ENCODE measurements around the gene CD55. TPM values are rescaled to one million over a fixed set of nuclear protein-coding genes. Genes with fewer than 3 reads are reported as not detected.

CD55 gene
- total RNA-seq, 1 experiment from 2014 or later: 75.4 TPM

DNA sequence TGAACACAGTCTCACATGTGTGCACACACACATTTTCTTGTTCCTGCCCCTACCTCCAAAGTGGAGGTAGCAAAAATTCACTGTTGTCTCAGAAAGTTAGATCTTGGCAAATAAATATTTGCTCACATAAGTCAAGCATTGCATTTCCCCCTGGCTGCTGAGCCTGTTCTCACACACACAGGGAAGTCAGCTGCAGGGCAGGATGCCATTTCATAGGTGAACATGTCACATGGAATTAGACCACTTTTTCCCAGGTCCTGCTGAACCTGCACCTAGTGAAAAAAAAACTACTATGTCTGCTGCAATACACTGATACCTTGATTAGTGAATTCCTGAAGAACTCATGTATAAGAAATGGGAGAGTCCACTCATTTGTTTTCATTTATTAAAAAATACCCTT is 5.3 kb upstream of the CD55 start (continued):
- no peak for TF ChIP-seq EZH2phosphoT487 (IDR thresholded peaks at IDR 0.05; ENCODE audit: borderline replicate concordance)
- no peak for TF ChIP-seq ELF1 (IDR thresholded peaks at IDR 0.05; ENCODE audit: borderline replicate concordance, low read depth)

DNA sequence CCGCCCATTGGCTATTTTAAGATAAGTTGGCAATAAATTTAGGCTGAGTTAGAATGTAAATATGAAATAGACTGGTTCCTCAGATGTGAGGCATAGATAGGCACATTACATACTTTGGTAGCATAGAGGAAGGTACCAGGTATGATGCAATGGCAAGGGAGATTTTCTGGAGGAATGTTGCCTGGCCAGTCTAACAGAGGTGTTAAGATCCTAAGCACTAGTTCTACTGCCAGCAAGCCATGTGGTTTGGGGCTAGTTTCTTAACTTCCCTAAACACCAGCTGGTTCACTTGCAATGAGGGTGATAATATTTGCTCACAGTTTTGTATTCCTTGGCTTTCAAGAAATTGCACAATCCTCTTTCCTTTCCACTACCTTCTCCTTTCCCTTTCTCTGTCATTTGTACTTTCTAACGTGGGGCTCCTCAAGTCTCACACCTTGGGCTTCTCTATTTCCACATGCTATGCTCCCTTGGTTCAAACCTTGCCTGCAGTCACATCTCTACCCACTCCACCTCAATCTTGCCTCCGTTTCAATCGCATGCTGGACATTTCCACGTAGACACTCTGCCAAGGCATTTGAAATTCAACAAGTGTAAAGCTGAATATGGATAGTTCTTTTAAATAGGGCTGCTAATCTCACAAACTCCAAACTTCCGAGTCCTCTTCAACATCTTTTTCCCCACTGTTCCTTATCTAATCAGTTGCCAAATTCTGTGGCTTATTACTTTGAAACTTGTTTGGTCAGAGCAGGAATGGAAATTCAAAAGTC is 4.7 kb upstream of the CD55 start:
- Histone ChIP-seq H3K9me2 (ENCODE audit: insufficient read depth) (no peaks in the 10 kb centered on the region), H3K9ac (ENCODE audit: low read length) (no peak overlapping the region), H3K27me3 (ENCODE audit: insufficient read depth, low read length) (no peaks in the 10 kb centered on the region), H3K27ac (ENCODE audit: low read depth, low read length) (no peak overlapping the region), H3K4me2 (ENCODE audit: low read length) (peak overlapping the region; percentile 36), H3K79me2 (ENCODE audit: insufficient read depth, low read length) (no peaks in the 10 kb centered on the region), H3K4me3 (replicated peaks in 1 of 2; ENCODE audit: low read depth in 1 of 2, low read length in 2 of 2) (no peak overlapping the region), H2AFZ (ENCODE audit: low read depth, low read length, poor library complexity, severe bottlenecking) (no peak overlapping the region), H4K20me1 (ENCODE audit: insufficient read depth) (no peaks in the 10 kb centered on the region), H3K36me3 (ENCODE audit: control insufficient read depth in 1 of 2, insufficient read depth in 2 of 2, low read length in 2 of 2) (no peaks in the 10 kb centered on the region), H3K9me3 (ENCODE audit: control insufficient read depth in 1 of 2, insufficient read depth in 1 of 2, low read depth in 1 of 2, low read length in 2 of 2) (no peaks in the 10 kb centered on the region), H3K4me1 (ENCODE audit: control insufficient read depth in 1 of 2, insufficient read depth in 2 of 2, low read length in 2 of 2) (peaks cover 9 to 26% of the 10 kb centered on the region in 2 experiments; a peak in 3 of 4 replicates)
- BruUV-seq (replicated peaks): no TSS peak
- ATAC-seq: no peak
- ChIA-PET CTCF (no interaction called here), RAD21 (ENCODE audit: low non-redundant PET in 1 of 2, low total read pairs in 2 of 2, uncharacterized antibody in 2 of 2, unreplicated experiment in 2 of 2) (no interaction called here), POLR2A (no interaction called here)
- peak; percentile 56 for DNase-seq (ENCODE audit: low read depth, low spot score)
- intact Hi-C loops (cut with micrococcal nuclease): no loop called here
- no peak; the same call in 1 of the 2 replicates for TF ChIP-seq ELF1 (IDR thresholded peaks at IDR 0.05; ENCODE audit: borderline replicate concordance, low read depth)
- TF ChIP-seq CBX3 (IDR thresholded peaks at IDR 0.05; ENCODE audit: low read depth): peak; percentile 99
- TF ChIP-seq POLR2AphosphoS5 (IDR thresholded peaks at IDR 0.05; ENCODE audit: low read depth, low read length): peak; percentile 63
- TF ChIP-seq, protein P1, sequence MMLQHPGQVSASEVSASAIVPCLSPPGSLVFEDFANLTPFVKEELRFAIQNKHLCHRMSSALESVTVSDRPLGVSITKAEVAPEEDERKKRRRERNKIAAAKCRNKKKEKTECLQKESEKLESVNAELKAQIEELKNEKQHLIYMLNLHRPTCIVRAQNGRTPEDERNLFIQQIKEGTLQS (IDR thresholded peaks at IDR 0.05): peak; percentile 92
- no peak for TF ChIP-seq SRF (IDR thresholded peaks at IDR 0.05; ENCODE audit: low read depth)
- TF ChIP-seq JUND (IDR thresholded peaks at IDR 0.05): peak; percentile 48; the same call in 1 of the 2 replicates
- peak; percentile 90 for TF ChIP-seq SP1 (IDR thresholded peaks at IDR 0.05; ENCODE audit: low read depth)
- peak; percentile 98 for TF ChIP-seq CEBPB (IDR thresholded peaks at IDR 0.05; ENCODE audit: low read depth)
- TF ChIP-seq, protein P2, sequence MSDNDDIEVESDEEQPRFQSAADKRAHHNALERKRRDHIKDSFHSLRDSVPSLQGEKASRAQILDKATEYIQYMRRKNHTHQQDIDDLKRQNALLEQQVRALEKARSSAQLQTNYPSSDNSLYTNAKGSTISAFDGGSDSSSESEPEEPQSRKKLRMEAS (IDR thresholded peaks at IDR 0.05): peak; percentile 99
- TF ChIP-seq SIN3A (IDR thresholded peaks at IDR 0.05; ENCODE audit: low read depth): peak; percentile 53; the same call in 1 of the 2 replicates
- no peak for TF ChIP-seq TCF7L2 (IDR thresholded peaks at IDR 0.05; ENCODE audit: borderline replicate concordance, extremely low read depth, insufficient read depth, insufficient read length)
- TF ChIP-seq EGR1 (IDR thresholded peaks at IDR 0.05; ENCODE audit: low read depth): no peak
- TF ChIP-seq RAD21 (IDR thresholded peaks at IDR 0.05; ENCODE audit: low read depth): peak; percentile 27; the same call in 1 of the 2 replicates
